ENCODE measurements around the gene SCTR.
"Not testable (repeated sequence)": the region's sequence is repeated elsewhere in the genome, so short reads cannot be mapped to it uniquely, and the experiment has no call there.

SCTR gene

GRCh38 chr2:119408221-119408619, 116.1 kb downstream of the SCTR start:
- no peak for DNase-seq (ENCODE audit: low spot score)

GRCh38 chr2:119407430-119408220, 116.7 kb downstream of the SCTR start:
- peak; percentile 67 for DNase-seq (ENCODE audit: low spot score)

- no peak for DNase-seq (ENCODE audit: low spot score)
These were observed 119.1 kb downstream of the SCTR start for GRCh38 chr2:119405151-119405550.

- not testable (repeated sequence) for DNase-seq (ENCODE audit: low spot score)
These were observed 120.7 kb downstream of the SCTR start for GRCh38 chr2:119403618-119404017.

- DNase-seq (ENCODE audit: low spot score) = no peak
These were observed 121.4 kb downstream of the SCTR start for GRCh38 chr2:119402645-119403560.

GRCh38 chr2:119402106-119402505, 122.2 kb downstream of the SCTR start:
- no peak for DNase-seq (ENCODE audit: low spot score)

- no peak for DNase-seq (ENCODE audit: low spot score)
These were observed 127.1 kb downstream of the SCTR start for GRCh38 chr2:119397196-119397595.

- no peak for DNase-seq (ENCODE audit: low spot score)
These were observed 130.1 kb downstream of the SCTR start for GRCh38 chr2:119393971-119394748.

Measured in ecto neural progenitor cell (in vitro differentiated cells).